ENCODE measurements around the gene ARHGAP25.

The ARHGAP25 gene

GRCh38 chr2:68767996-68768395 is 33.4 kb downstream of the ARHGAP25 start:
- Histone ChIP-seq H3K27me3 (ENCODE audit: insufficient read depth, low read length) (no peaks in the 10 kb centered on the region), H3K79me2 (ENCODE audit: control insufficient read depth, insufficient read depth, low read length, unreplicated experiment) (no peaks in the 10 kb centered on the region), H3K27ac (ENCODE audit: low read depth, low read length) (no peak overlapping the region), H3K4me1 (ENCODE audit: control insufficient read depth, insufficient read depth, low read length, unreplicated experiment) (peaks cover 35% of the 10 kb centered on the region), H3K4me3 (ENCODE audit: low read depth, low read length) (no peak overlapping the region), H2AFZ (ENCODE audit: low read length, unreplicated experiment) (no peak overlapping the region), H3K36me3 (ENCODE audit: insufficient read depth, low read length) (no peaks in the 10 kb centered on the region)

- Histone ChIP-seq H3K27me3 (ENCODE audit: insufficient read depth, low read length) (no peaks in the 10 kb centered on the region), H2AFZ (ENCODE audit: low read length, unreplicated experiment) (no peak overlapping the region), H3K27ac (ENCODE audit: low read depth, low read length) (no peak overlapping the region), H3K4me3 (ENCODE audit: low read depth, low read length) (no peak overlapping the region), H3K36me3 (ENCODE audit: insufficient read depth, low read length) (no peaks in the 10 kb centered on the region), H3K4me1 (ENCODE audit: control insufficient read depth, insufficient read depth, low read length, unreplicated experiment) (peaks cover 30% of the 10 kb centered on the region), H3K79me2 (ENCODE audit: control insufficient read depth, insufficient read depth, low read length, unreplicated experiment) (no peaks in the 10 kb centered on the region)
These were observed 33.9 kb downstream of the ARHGAP25 start for GRCh38 chr2:68768461-68768860.

GRCh38 chr2:68768951-68769350 is 34.3 kb downstream of the ARHGAP25 start:
- H3K27me3 ChIP-seq (ENCODE audit: insufficient read depth, low read length): no peaks in the 10 kb centered on the region
- no peak overlapping the region for H2AFZ ChIP-seq (ENCODE audit: low read length, unreplicated experiment)
- no peaks in the 10 kb centered on the region for H3K79me2 ChIP-seq (ENCODE audit: control insufficient read depth, insufficient read depth, low read length, unreplicated experiment)
- peaks cover 26% of the 10 kb centered on the region for H3K4me1 ChIP-seq (ENCODE audit: control insufficient read depth, insufficient read depth, low read length, unreplicated experiment)
- H3K27ac ChIP-seq (ENCODE audit: low read depth, low read length): no peak overlapping the region
- no peak overlapping the region for H3K4me3 ChIP-seq (ENCODE audit: low read depth, low read length)
- H3K36me3 ChIP-seq (ENCODE audit: insufficient read depth, low read length): no peaks in the 10 kb centered on the region

GRCh38 chr2:68769586-68770270 is 35.1 kb downstream of the ARHGAP25 start:
- H3K4me3 ChIP-seq (ENCODE audit: low read depth, low read length): no peak overlapping the region
- H3K27me3 ChIP-seq (ENCODE audit: insufficient read depth, low read length): no peaks in the 10 kb centered on the region
- H3K27ac ChIP-seq (ENCODE audit: low read depth, low read length): no peak overlapping the region
- no peaks in the 10 kb centered on the region for H3K36me3 ChIP-seq (ENCODE audit: insufficient read depth, low read length)
- H3K79me2 ChIP-seq (ENCODE audit: control insufficient read depth, insufficient read depth, low read length, unreplicated experiment): no peaks in the 10 kb centered on the region
- H2AFZ ChIP-seq (ENCODE audit: low read length, unreplicated experiment): no peak overlapping the region
- H3K4me1 ChIP-seq (ENCODE audit: control insufficient read depth, insufficient read depth, low read length, unreplicated experiment): peaks cover 19% of the 10 kb centered on the region

GRCh38 chr2:68770271-68771111 is 35.9 kb downstream of the ARHGAP25 start:
- peaks cover 12% of the 10 kb centered on the region for H3K4me1 ChIP-seq (ENCODE audit: control insufficient read depth, insufficient read depth, low read length, unreplicated experiment)
- H3K79me2 ChIP-seq (ENCODE audit: control insufficient read depth, insufficient read depth, low read length, unreplicated experiment): no peaks in the 10 kb centered on the region
- no peak overlapping the region for H3K4me3 ChIP-seq (ENCODE audit: low read depth, low read length)
- H2AFZ ChIP-seq (ENCODE audit: low read length, unreplicated experiment): no peak overlapping the region
- no peak overlapping the region for H3K27ac ChIP-seq (ENCODE audit: low read depth, low read length)
- no peaks in the 10 kb centered on the region for H3K36me3 ChIP-seq (ENCODE audit: insufficient read depth, low read length)
- no peaks in the 10 kb centered on the region for H3K27me3 ChIP-seq (ENCODE audit: insufficient read depth, low read length)

- no peaks in the 10 kb centered on the region for H3K27me3 ChIP-seq (ENCODE audit: insufficient read depth, low read length)
- peaks cover 5% of the 10 kb centered on the region for H3K4me1 ChIP-seq (ENCODE audit: control insufficient read depth, insufficient read depth, low read length, unreplicated experiment)
These were observed 36.7 kb downstream of the ARHGAP25 start for GRCh38 chr2:68771211-68771751.

GRCh38 chr2:68772109-68772508 is 37.5 kb downstream of the ARHGAP25 start:
- H3K4me3 ChIP-seq (ENCODE audit: low read depth, low read length): no peak overlapping the region
- no peaks in the 10 kb centered on the region for H3K79me2 ChIP-seq (ENCODE audit: control insufficient read depth, insufficient read depth, low read length, unreplicated experiment)
- no peaks in the 10 kb centered on the region for H3K4me1 ChIP-seq (ENCODE audit: control insufficient read depth, insufficient read depth, low read length, unreplicated experiment)
- no peaks in the 10 kb centered on the region for H3K36me3 ChIP-seq (ENCODE audit: insufficient read depth, low read length)
- H3K27ac ChIP-seq (ENCODE audit: low read depth, low read length): no peak overlapping the region
- no peak overlapping the region for H2AFZ ChIP-seq (ENCODE audit: low read length, unreplicated experiment)
- no peaks in the 10 kb centered on the region for H3K27me3 ChIP-seq (ENCODE audit: insufficient read depth, low read length)

More at GRCh38 chr2:68771211-68771751, 36.7 kb downstream of the ARHGAP25 start:
- H3K4me3 ChIP-seq (ENCODE audit: low read depth, low read length): no peak overlapping the region
- H2AFZ ChIP-seq (ENCODE audit: low read length, unreplicated experiment): no peak overlapping the region
- H3K27ac ChIP-seq (ENCODE audit: low read depth, low read length): no peak overlapping the region
- H3K79me2 ChIP-seq (ENCODE audit: control insufficient read depth, insufficient read depth, low read length, unreplicated experiment): no peaks in the 10 kb centered on the region
- no peaks in the 10 kb centered on the region for H3K36me3 ChIP-seq (ENCODE audit: insufficient read depth, low read length)

GRCh38 chr2:68774569-68775271 is 40.1 kb downstream of the ARHGAP25 start:
- Histone ChIP-seq H3K27me3 (ENCODE audit: insufficient read depth, low read length) (no peaks in the 10 kb centered on the region), H3K27ac (ENCODE audit: low read depth, low read length) (no peak overlapping the region), H3K4me1 (ENCODE audit: control insufficient read depth, insufficient read depth, low read length, unreplicated experiment) (no peaks in the 10 kb centered on the region), H3K79me2 (ENCODE audit: control insufficient read depth, insufficient read depth, low read length, unreplicated experiment) (no peaks in the 10 kb centered on the region), H3K36me3 (ENCODE audit: insufficient read depth, low read length) (no peaks in the 10 kb centered on the region), H3K4me3 (ENCODE audit: low read depth, low read length) (no peak overlapping the region), H2AFZ (ENCODE audit: low read length, unreplicated experiment) (no peak overlapping the region)

GRCh38 chr2:68775272-68775842 is 40.7 kb downstream of the ARHGAP25 start:
- no peaks in the 10 kb centered on the region for H3K4me1 ChIP-seq (ENCODE audit: control insufficient read depth, insufficient read depth, low read length, unreplicated experiment)
- no peak overlapping the region for H3K4me3 ChIP-seq (ENCODE audit: low read depth, low read length)
- H3K79me2 ChIP-seq (ENCODE audit: control insufficient read depth, insufficient read depth, low read length, unreplicated experiment): no peaks in the 10 kb centered on the region
- no peak overlapping the region for H2AFZ ChIP-seq (ENCODE audit: low read length, unreplicated experiment)
- H3K27me3 ChIP-seq (ENCODE audit: insufficient read depth, low read length): no peaks in the 10 kb centered on the region
- H3K36me3 ChIP-seq (ENCODE audit: insufficient read depth, low read length): no peaks in the 10 kb centered on the region
- no peak overlapping the region for H3K27ac ChIP-seq (ENCODE audit: low read depth, low read length)

- Histone ChIP-seq H3K4me3 (ENCODE audit: low read depth, low read length) (no peak overlapping the region), H2AFZ (ENCODE audit: low read length, unreplicated experiment) (no peak overlapping the region), H3K79me2 (ENCODE audit: control insufficient read depth, insufficient read depth, low read length, unreplicated experiment) (no peaks in the 10 kb centered on the region), H3K27ac (ENCODE audit: low read depth, low read length) (no peak overlapping the region), H3K4me1 (ENCODE audit: control insufficient read depth, insufficient read depth, low read length, unreplicated experiment) (no peaks in the 10 kb centered on the region), H3K27me3 (ENCODE audit: insufficient read depth, low read length) (no peaks in the 10 kb centered on the region), H3K36me3 (ENCODE audit: insufficient read depth, low read length) (no peaks in the 10 kb centered on the region)
These were observed 41.5 kb downstream of the ARHGAP25 start for GRCh38 chr2:68776124-68776523.

All from ACC112 (cell line).